HuH-7 (cell line): ENCODE data around the gene VWA5A.
A peak's percentile ranks its signal among the peaks of the same experiment; 100 is the strongest.
"Not testable (repeated sequence)": the region's sequence is repeated elsewhere in the genome, so short reads cannot be mapped to it uniquely, and the experiment has no call there.

Experiments
- DNase-seq: peaks from one replicate; pipeline ENCODE4 v3.0.0; 2011; ENCODE audit warnings: low spot score

VWA5A gene

DNA sequence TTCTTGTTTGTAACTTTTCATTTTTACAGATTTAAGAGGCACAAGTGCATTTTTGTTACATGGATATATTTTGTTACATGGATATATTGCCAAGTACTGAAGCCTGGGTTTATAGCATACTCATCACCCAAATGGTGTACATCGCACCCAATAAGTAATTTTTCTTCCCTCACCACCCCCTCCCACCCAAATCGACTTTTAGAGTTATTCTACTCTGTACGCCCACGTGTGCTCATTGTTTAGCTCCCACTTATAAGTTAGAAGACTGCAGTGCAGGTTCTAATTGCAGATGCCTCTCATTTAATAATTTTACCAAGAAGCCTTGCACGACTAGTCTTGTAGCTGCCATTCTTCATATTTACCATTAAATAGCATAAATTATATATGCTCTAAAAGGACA is 20.5 kb upstream of the VWA5A start:
- no peak for DNase-seq

- DNase-seq, result no peak
Measured at GRCh38 chr11:124096364-124096763, 18.9 kb upstream of the VWA5A start.

DNA sequence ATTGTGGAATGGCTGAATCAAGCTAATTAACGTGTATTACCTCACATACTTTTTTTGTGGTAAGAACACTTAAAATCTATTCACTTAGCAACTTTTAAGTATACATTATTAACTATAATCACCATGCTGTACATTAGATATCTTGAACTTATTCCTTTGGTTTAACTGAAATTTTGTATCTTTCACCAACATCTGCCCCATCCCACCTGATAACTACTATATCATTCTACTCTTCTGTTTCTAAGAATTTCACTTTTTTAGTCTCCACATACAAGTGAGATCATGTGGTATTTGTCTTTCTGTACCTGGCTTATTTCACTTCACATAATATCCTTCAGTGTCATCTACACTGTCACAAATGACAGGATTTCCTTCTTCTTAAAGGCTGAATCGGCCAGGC is 17.1 kb upstream of the VWA5A start:
- DNase-seq, result no peak

DNA sequence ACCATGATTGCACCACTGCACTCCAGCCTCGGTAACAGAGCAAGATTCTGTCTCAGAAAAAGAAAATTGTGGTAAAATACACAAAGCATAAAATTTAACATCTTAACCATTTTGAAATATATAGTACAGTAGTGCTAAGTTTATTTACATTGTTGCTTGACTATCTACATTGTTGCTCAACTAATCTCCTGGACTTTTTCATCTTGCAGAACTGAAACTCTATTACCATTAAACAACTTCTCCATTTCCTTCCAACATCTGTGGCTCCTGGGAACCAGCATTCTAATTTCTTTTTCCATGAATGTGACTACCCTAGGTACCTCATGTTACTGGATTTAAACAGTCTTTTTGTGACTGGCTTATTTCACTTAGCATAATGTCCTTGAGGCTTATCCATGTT is 13.5 kb upstream of the VWA5A start:
- DNase-seq, result no peak

GRCh38 chr11:124108156-124108555 is 7.1 kb upstream of the VWA5A start:
- peak; percentile 19 for DNase-seq

GRCh38 chr11:124109377-124109776 is 5.9 kb upstream of the VWA5A start:
- no peak for DNase-seq

- no peak for DNase-seq
Measured at GRCh38 chr11:124110201-124110600, 5.0 kb upstream of the VWA5A start.

- DNase-seq, result no peak
Measured at GRCh38 chr11:124113890-124114289, 1.4 kb upstream of the VWA5A start.

DNA sequence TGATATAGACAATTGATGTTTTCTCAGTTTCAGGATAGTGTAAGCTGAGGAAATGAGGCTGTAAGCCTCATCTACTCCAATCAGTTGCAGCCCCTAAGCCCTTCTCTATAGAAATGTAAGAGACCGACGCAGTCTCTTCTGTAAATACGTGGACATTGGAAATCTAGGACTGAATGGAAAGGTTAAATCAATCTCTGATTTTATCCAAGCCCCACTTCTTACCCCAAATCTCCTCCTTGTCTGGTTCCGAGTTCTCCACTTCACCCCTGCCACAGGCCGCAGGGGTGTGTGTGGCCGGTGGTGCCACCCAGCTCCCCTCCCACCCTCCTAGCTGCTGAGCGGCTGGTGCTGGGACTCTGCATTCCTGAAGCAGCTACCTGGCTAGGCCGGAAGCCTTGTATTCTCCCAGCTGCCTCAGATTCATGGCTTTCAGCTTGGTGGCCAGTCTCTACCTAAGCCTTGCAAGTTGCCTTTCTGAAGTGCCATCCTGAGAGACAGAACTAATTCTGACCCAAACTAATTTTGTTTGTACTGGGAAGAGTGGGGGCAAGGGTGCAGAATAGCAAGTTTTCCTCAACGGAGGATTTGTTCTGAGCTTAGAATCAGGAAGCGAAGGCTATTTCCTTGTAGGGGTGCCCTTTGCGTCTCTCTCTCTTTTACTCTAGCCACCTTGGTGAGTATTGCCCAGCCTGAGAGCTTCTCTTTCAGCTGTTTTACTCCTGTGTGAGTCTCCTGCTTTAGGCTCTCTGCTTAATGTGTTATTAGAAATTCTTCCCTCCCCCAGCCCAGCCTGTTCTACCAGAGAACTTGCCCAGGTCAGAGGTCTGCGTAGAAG is 749 bp downstream of the VWA5A start:
- no peak for DNase-seq

DNA sequence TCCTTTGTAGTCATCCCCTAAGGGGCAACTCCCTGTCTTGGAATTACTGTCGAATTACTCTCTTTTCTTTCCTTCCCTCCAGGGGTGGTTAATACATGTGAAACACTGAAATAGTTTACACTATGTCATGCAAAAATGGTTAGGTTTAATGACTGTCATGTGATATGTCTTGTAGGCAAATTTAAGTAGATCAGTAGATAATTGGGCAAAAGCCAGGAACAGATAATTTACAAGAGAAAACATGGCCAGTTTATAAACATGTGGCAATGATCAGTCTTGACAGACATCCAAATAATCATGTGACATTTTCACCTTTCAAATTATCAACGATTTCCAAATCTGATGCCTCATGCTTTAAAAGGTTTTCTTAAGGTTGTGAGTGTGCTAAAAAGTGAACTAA is 3.9 kb downstream of the VWA5A start:
- DNase-seq, result no peak

- no peak for DNase-seq
Measured at GRCh38 chr11:124120891-124121290, 5.6 kb downstream of the VWA5A start.

DNA sequence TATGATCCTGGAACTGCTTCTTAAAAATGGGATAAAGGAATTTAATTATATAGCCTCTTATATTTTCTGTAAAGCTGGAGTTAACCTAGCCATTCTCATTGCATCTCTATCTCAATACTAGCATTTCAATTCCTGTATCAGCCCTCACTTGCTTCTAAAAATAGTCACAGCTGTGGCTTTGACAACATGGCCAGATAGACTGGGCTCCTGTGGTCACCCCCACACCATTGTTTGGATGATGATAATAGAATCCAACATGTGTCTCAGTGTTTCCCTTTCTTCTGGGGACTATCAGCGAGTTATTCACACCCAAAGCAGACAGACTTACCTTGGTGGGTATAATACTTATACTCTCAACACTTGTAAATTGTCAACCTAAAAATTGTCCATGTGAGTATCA is 6.9 kb downstream of the VWA5A start:
- DNase-seq, result no peak

DNA sequence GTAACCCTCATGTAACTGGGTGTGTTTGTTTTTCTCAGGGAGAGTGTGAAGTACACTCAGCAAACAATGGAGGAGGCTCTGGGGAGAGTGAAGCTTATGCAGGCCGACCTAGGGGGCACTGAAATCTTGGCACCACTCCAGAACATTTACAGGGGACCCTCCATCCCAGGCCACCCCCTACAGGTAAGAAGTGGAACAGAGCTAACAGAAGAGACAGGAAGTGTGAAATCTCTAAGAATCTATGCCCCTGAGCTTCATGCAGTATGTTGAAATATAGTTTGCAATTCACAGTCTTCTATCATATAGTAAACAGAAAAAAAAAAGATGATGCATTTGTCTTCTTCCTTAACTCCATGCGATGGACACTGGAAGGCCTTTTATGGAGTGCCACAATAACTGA is 8.4 kb downstream of the VWA5A start:
- DNase-seq, result no peak

DNA sequence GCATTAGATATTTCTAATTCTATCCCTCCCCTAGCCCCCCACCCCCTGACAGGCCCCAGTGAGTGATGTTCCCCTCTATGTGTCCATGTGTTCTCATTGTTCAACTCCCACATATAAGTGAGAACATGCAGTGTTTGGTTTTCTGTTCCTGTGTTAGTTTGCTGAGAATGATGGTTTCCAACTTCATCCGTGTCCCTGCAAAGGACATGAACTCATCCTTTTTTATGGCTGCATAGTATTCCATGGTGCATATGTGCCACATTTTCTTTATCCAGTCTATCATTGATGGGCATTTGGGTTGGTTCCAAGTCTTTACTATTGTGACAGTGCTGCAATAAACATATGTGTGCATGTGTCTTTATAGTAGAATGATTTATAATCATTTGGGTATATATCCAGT is 11.9 kb downstream of the VWA5A start:
- DNase-seq, result not testable (repeated sequence)

DNA sequence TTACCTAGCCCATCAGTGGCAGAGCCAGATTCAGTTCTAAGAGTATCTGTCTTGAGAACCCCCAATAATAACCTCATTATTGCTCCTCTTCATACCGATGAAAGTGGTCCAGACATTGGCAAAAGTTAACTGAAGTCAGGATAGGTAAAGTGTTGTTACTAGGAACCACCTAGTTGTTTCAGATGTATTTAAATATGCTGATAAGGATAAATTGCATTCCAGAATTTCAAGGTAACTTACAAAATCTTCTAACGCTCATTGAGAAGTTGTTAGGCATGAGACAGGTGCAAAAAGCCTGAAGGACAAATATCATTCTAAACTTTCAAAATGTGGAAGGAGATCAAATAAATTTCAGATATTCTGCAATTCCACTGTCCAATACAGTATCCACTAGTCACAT is 27.8 kb downstream of the VWA5A start:
- DNase-seq, result no peak

- no peak for DNase-seq
Measured at GRCh38 chr11:124147951-124148350, 32.7 kb downstream of the VWA5A start.

DNA sequence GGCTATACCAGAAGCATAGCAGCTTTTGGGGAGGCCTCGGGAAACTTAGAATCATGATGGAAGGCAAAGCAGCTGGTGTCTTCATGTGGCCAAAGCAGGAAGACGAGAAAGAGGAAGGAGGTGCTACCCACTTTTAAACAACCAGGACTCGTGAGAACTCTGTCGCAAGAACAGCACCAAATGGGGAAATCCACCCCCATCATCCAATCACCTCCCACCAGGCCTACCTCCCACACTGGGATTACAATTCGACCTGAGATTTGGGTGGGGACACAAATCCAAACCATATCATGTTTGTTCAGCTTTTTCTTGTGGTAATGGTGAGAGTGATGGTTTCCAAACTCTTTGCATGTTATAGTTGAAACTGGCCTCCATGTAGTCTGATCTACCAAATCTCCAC is 35.4 kb downstream of the VWA5A start:
- no peak for DNase-seq

GRCh38 chr11:124152770-124153407 is 37.6 kb downstream of the VWA5A start:
- DNase-seq, result no peak

GRCh38 chr11:124153821-124154220 is 38.6 kb downstream of the VWA5A start:
- no peak for DNase-seq

DNA sequence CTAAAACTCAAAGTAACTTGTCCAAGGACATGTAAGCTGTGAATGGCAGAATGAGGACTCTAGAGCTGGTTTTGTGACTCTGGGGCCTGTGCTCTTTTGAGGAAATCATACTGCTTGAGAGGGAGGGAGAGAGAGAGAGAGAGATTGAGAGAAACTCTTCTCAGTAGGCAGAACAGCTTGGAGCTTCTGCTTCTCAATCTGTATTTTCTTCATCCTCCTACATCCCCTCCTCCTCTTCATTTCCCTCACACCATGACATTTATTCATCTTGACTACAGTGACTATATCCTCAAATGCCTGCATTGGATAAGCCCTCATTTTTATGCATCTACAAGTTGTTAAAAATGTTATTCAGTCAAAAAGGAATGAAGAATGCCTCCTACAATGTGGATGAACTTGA is 44.2 kb downstream of the VWA5A start:
- DNase-seq, result no peak

GRCh38 chr11:124160986-124161385 is 45.7 kb downstream of the VWA5A start:
- no peak for DNase-seq

- no peak for DNase-seq
Measured at GRCh38 chr11:124167826-124168231, 52.6 kb downstream of the VWA5A start.

GRCh38 chr11:124168796-124169195 is 53.5 kb downstream of the VWA5A start:
- no peak for DNase-seq

- not testable (repeated sequence) for DNase-seq
Measured at GRCh38 chr11:124170315-124170714, 55.1 kb downstream of the VWA5A start.
